ENCODE measurements around the gene SLC15A3. TPM values are rescaled to one million over a fixed set of nuclear protein-coding genes. Genes with fewer than 3 reads are reported as not detected.

The SLC15A3 gene
- total and polyA plus RNA-seq, 2 experiments from 2014 or later, result 14.2 to 15.8 TPM

- TF ChIP-seq CTCF (conservative IDR thresholded peaks at IDR 0.05; ENCODE audit: low read depth in 2 of 2), result no peak
- no peak for TF ChIP-seq ZNF462 (CRISPR knock-in tag; IDR thresholded peaks at IDR 0.05)
- TF ChIP-seq REST (IDR thresholded peaks at IDR 0.05; ENCODE audit: unreplicated experiment), result no peak
- no peak for TF ChIP-seq ETS1 (IDR thresholded peaks at IDR 0.05)
- no peak for TF ChIP-seq STAT1 (IDR thresholded peaks at IDR 0.05; ENCODE audit: unreplicated experiment)
- TF ChIP-seq EZH2 (IDR thresholded peaks at IDR 0.05; ENCODE audit: low read depth, unreplicated experiment), result no peak
- no peak for TF ChIP-seq POLR2AphosphoS5 (IDR thresholded peaks at IDR 0.05; ENCODE audit: low read depth)
- TF ChIP-seq EZH2phosphoT487 (IDR thresholded peaks at IDR 0.05; ENCODE audit: unreplicated experiment), result no peak
- TF ChIP-seq CREB1 (CRISPR knock-in tag; IDR thresholded peaks at IDR 0.05; ENCODE audit: low read depth), result no peak
- no peak for TF ChIP-seq JUNB (IDR thresholded peaks at IDR 0.05; ENCODE audit: unreplicated experiment)
- no peak for TF ChIP-seq ZNF331 (CRISPR knock-in tag; IDR thresholded peaks at IDR 0.05; ENCODE audit: low read depth)
- no peaks in the 10 kb centered on the region for H4K20me1 ChIP-seq (replicated peaks; ENCODE audit: insufficient read depth)
- Mint-ChIP-seq H3K4me1 (no peaks in the 10 kb centered on the region), H3K27me3 (ENCODE audit: insufficient read depth, low read depth, poor library complexity) (peaks cover 5% of the 10 kb centered on the region), H3K9me3 (no peaks in the 10 kb centered on the region), H3K4me3 (no peak overlapping the region), H3K36me3 (ENCODE audit: low read depth) (no peaks in the 10 kb centered on the region), H3K27ac (no peak overlapping the region)
- no peaks in the 10 kb centered on the region for H3K27me3 ChIP-seq (ENCODE audit: insufficient read depth)
- ATAC-seq (no peak), DNase-seq (ENCODE audit: low spot score) (no peak)
- no peaks in the 10 kb centered on the region for H3F3A ChIP-seq (replicated peaks; ENCODE audit: low read depth)
- H3K9me2 ChIP-seq (ENCODE audit: insufficient read depth), result no peaks in the 10 kb centered on the region
- no peak overlapping the region for H3K4me3 ChIP-seq
- H3K79me2 ChIP-seq (replicated peaks; ENCODE audit: insufficient read depth), result no peaks in the 10 kb centered on the region
- H3K4me2 ChIP-seq, result no peak overlapping the region
- no peaks in the 10 kb centered on the region for H3K4me1 ChIP-seq (ENCODE audit: insufficient read depth)
- no peaks in the 10 kb centered on the region for H3K36me3 ChIP-seq (ENCODE audit: insufficient read depth)
- no peak overlapping the region for H3K27ac ChIP-seq (ENCODE audit: low read depth)
- H2AFZ ChIP-seq, result no peak overlapping the region
Observed at GRCh38 chr11:60978546-60979380, 26.8 kb upstream of the SLC15A3 start.
